Fibroblast of pulmonary artery (primary cell): ENCODE measurements around the gene PLS3.

ENCODE experiments used
- DNase-seq: peaks from one replicate; pipeline ENCODE4 v3.0.0-alpha.2; 2010; ENCODE audit warnings: low read depth
- H3K4me3 ChIP-seq: replicated peaks from 2 replicates; pipeline ENCODE4 v1.5.1; 2011; ENCODE audit warnings: low read depth, mild to moderate bottlenecking, control low read depth, low read length, moderate library complexity
- CTCF ChIP-seq: IDR thresholded peaks from 2 replicates; pipeline ENCODE4 v1.5.1; 2011; ENCODE audit warnings: mild to moderate bottlenecking, control low read depth, low read length, inconsistent platforms; ENCODE audit errors: missing control alignments

Gene PLS3

GRCh38 chrX:115602729-115603389, 41.9 kb downstream of the PLS3 start:
- TF ChIP-seq CTCF = no peak
- no peak overlapping the region for H3K4me3 ChIP-seq
- no peak for DNase-seq

GRCh38 chrX:115603534-115604074, 42.6 kb downstream of the PLS3 start:
- no peak for DNase-seq
- TF ChIP-seq CTCF = no peak
- H3K4me3 ChIP-seq = no peak overlapping the region

- TF ChIP-seq CTCF = no peak
- DNase-seq = no peak
- no peak overlapping the region for H3K4me3 ChIP-seq
Observed at GRCh38 chrX:115606861-115607260, 45.9 kb downstream of the PLS3 start.

GRCh38 chrX:115609621-115610020, 48.6 kb downstream of the PLS3 start:
- no peak overlapping the region for H3K4me3 ChIP-seq
- no peak for DNase-seq
- no peak for TF ChIP-seq CTCF

- TF ChIP-seq CTCF = no peak
- no peak overlapping the region for H3K4me3 ChIP-seq
- peak; percentile 49 for DNase-seq
Observed at GRCh38 chrX:115616943-115617563, 56.1 kb downstream of the PLS3 start.

GRCh38 chrX:115622534-115622933, 61.6 kb downstream of the PLS3 start:
- no peak overlapping the region for H3K4me3 ChIP-seq
- no peak for TF ChIP-seq CTCF
- no peak for DNase-seq
